ENCODE data around the gene SCGB1A1. TPM values are rescaled to one million over a fixed set of nuclear protein-coding genes. Genes with fewer than 3 reads are reported as not detected.

The SCGB1A1 gene
- polyA plus RNA-seq, 4 donors: 4.6 to 11.2 TPM; not detected in 2

DNA sequence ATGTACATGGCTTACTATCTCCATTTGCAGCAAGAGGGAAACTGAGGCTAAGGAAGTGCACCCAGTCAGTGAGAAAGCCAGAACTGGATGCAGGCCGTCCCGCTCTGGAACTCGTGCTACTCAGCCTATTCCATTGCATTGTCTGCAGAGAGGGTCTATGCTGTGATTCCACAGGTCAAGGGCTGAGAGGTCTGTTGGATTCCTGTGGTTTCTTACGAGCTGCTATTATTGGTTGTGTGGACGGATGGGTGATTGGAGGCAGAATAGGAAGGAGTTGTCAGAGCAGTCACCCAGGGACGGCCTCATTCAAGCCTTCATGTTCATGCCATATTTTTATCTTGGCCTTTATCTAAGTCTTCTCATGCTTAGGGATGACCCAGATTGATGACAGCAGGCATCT is 33.4 kb downstream of the SCGB1A1 start:
- H3K4me3 ChIP-seq (ENCODE audit: low read depth in 1 of 3, low read length in 3 of 3): no peak overlapping the region
- H3K9me3 ChIP-seq (ENCODE audit: control insufficient read depth in 2 of 2, insufficient read depth in 1 of 2, low read depth in 1 of 2, low read length in 1 of 2): peaks cover 0 to 6% of the 10 kb centered on the region in 2 donors
- H3K27ac ChIP-seq (ENCODE audit: low read depth in 1 of 3, low read length in 2 of 3): no peak overlapping the region
- H3K36me3 ChIP-seq (ENCODE audit: control insufficient read depth in 3 of 3, insufficient read depth in 2 of 3, low read depth in 1 of 3, low read length in 3 of 3): no peaks in the 10 kb centered on the region
- FAIRE-seq (no peak), DNase-seq (no peak)
- H3K4me1 ChIP-seq (ENCODE audit: control insufficient read depth in 3 of 3, insufficient read depth in 2 of 3, low read depth in 1 of 3, low read length in 2 of 3): peaks cover 0 to 11% (median 0%) of the 10 kb centered on the region in 3 donors
- no peaks in the 10 kb centered on the region for H3K27me3 ChIP-seq (ENCODE audit: control insufficient read depth in 3 of 3, insufficient read depth in 3 of 3, low read length in 3 of 3)
- WGBS, 3 donors: 87 to 91% (median 88%) methylated on average over 6 of the region's 6 CpGs

GRCh38 chr11:62452839-62453468 is 34.1 kb downstream of the SCGB1A1 start:
- FAIRE-seq (no peak), DNase-seq (no peak)
- WGBS, 3 donors: 90 to 94% (median 92%) methylated on average over 11 of the region's 11 CpGs
- no peak overlapping the region for H3K4me3 ChIP-seq (ENCODE audit: low read depth in 1 of 3, low read length in 3 of 3)
- H3K27ac ChIP-seq (ENCODE audit: low read depth in 1 of 3, low read length in 2 of 3): no peak overlapping the region
- H3K36me3 ChIP-seq (ENCODE audit: control insufficient read depth in 3 of 3, insufficient read depth in 2 of 3, low read depth in 1 of 3, low read length in 3 of 3): no peaks in the 10 kb centered on the region
- peaks cover 0 to 18% (median 0%) of the 10 kb centered on the region in 3 donors for H3K4me1 ChIP-seq (ENCODE audit: control insufficient read depth in 3 of 3, insufficient read depth in 2 of 3, low read depth in 1 of 3, low read length in 2 of 3)
- H3K9me3 ChIP-seq (ENCODE audit: control insufficient read depth in 2 of 2, insufficient read depth in 1 of 2, low read depth in 1 of 2, low read length in 1 of 2): peaks cover 0 to 6% of the 10 kb centered on the region in 2 donors
- H3K27me3 ChIP-seq (ENCODE audit: control insufficient read depth in 3 of 3, insufficient read depth in 3 of 3, low read length in 3 of 3): no peaks in the 10 kb centered on the region

DNA sequence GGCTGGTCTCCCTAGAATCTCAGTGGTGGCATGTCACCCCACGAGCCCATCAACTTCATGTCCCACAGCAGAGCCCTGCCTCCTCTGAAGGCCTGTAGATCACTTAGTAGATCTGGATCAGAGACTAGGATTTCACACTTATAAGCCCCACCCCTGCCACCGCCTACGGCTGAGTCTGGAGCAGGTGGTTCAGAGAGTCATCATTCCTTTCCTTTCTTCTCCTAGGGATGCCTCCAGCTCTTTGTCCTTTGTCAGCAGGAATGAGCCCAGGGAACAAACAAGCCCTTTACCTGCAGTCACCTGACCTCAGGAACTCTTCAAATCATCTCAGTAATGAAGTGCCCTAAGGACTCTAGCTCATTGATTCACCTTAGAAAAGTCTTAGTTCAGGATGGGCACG is 37.8 kb downstream of the SCGB1A1 start:
- H3K9me3 ChIP-seq (ENCODE audit: control insufficient read depth in 2 of 2, insufficient read depth in 1 of 2, low read depth in 1 of 2, low read length in 1 of 2): peaks cover 0 to 6% of the 10 kb centered on the region in 2 donors
- H3K36me3 ChIP-seq (ENCODE audit: control insufficient read depth in 3 of 3, insufficient read depth in 2 of 3, low read depth in 1 of 3, low read length in 3 of 3): no peaks in the 10 kb centered on the region
- FAIRE-seq (no peak), DNase-seq (peak in 1 of 2 donors; percentile 80)
- WGBS, 3 donors: 49 to 65% (median 62%) methylated on average over 4 of the region's 4 CpGs
- H3K27me3 ChIP-seq (ENCODE audit: control insufficient read depth in 3 of 3, insufficient read depth in 3 of 3, low read length in 3 of 3): no peaks in the 10 kb centered on the region
- peaks cover 0 to 35% (median 4%) of the 10 kb centered on the region in 3 donors for H3K4me1 ChIP-seq (ENCODE audit: control insufficient read depth in 3 of 3, insufficient read depth in 2 of 3, low read depth in 1 of 3, low read length in 2 of 3)
- no peak overlapping the region for H3K4me3 ChIP-seq (ENCODE audit: low read depth in 1 of 3, low read length in 3 of 3)
- peak overlapping the region in 1 of 3 donors; percentile 77 for H3K27ac ChIP-seq (ENCODE audit: low read depth in 1 of 3, low read length in 2 of 3)

DNA sequence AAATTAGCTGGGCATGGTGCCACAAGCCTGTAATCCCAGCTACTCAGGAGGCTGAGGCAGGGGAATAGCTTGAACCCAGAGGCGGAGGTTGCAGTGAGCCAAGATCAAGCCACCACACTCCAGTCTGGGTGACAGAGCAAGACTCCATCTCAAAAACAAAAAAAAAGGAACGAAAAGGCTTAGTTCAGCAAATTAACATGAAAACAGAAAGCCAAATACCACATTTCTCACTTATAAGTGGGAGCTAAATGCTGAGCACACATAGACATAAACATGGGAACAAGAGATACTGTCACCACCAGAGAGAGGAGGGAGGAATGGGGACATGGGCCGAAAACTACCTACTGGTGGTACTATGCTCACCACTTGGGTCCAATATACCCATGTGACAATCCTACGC is 38.6 kb downstream of the SCGB1A1 start:
- DNase-seq (no peak), FAIRE-seq (no peak)
- H3K27me3 ChIP-seq (ENCODE audit: control insufficient read depth in 3 of 3, insufficient read depth in 3 of 3, low read length in 3 of 3): no peaks in the 10 kb centered on the region
- peaks cover 0 to 6% of the 10 kb centered on the region in 2 donors for H3K9me3 ChIP-seq (ENCODE audit: control insufficient read depth in 2 of 2, insufficient read depth in 1 of 2, low read depth in 1 of 2, low read length in 1 of 2)
- WGBS, 3 donors: 76 to 95% (median 79%) methylated on average over 4 of the region's 4 CpGs
- peak overlapping the region in 1 of 3 donors; percentile 77 for H3K27ac ChIP-seq (ENCODE audit: low read depth in 1 of 3, low read length in 2 of 3)
- H3K36me3 ChIP-seq (ENCODE audit: control insufficient read depth in 3 of 3, insufficient read depth in 2 of 3, low read depth in 1 of 3, low read length in 3 of 3): no peaks in the 10 kb centered on the region
- no peak overlapping the region for H3K4me3 ChIP-seq (ENCODE audit: low read depth in 1 of 3, low read length in 3 of 3)
- H3K4me1 ChIP-seq (ENCODE audit: control insufficient read depth in 3 of 3, insufficient read depth in 2 of 3, low read depth in 1 of 3, low read length in 2 of 3): peaks cover 0 to 37% (median 4%) of the 10 kb centered on the region in 3 donors

GRCh38 chr11:62458212-62459002 is 39.6 kb downstream of the SCGB1A1 start:
- peaks cover 0 to 37% (median 4%) of the 10 kb centered on the region in 3 donors for H3K4me1 ChIP-seq (ENCODE audit: control insufficient read depth in 3 of 3, insufficient read depth in 2 of 3, low read depth in 1 of 3, low read length in 2 of 3)
- peaks cover 0 to 6% of the 10 kb centered on the region in 2 donors for H3K9me3 ChIP-seq (ENCODE audit: control insufficient read depth in 2 of 2, insufficient read depth in 1 of 2, low read depth in 1 of 2, low read length in 1 of 2)
- H3K36me3 ChIP-seq (ENCODE audit: control insufficient read depth in 3 of 3, insufficient read depth in 2 of 3, low read depth in 1 of 3, low read length in 3 of 3): no peaks in the 10 kb centered on the region
- H3K27ac ChIP-seq (ENCODE audit: low read depth in 1 of 3, low read length in 2 of 3): peak overlapping the region; percentile 72 to 77 (median 77)
- 31 to 53% (median 40%) methylated on average over 4 of the region's 4 CpGs for WGBS, 3 donors
- peak; percentile 63 to 70 for DNase-seq
- FAIRE-seq: no peak
- no peak overlapping the region for H3K4me3 ChIP-seq (ENCODE audit: low read depth in 1 of 3, low read length in 3 of 3)
- no peaks in the 10 kb centered on the region for H3K27me3 ChIP-seq (ENCODE audit: control insufficient read depth in 3 of 3, insufficient read depth in 3 of 3, low read length in 3 of 3)

DNA sequence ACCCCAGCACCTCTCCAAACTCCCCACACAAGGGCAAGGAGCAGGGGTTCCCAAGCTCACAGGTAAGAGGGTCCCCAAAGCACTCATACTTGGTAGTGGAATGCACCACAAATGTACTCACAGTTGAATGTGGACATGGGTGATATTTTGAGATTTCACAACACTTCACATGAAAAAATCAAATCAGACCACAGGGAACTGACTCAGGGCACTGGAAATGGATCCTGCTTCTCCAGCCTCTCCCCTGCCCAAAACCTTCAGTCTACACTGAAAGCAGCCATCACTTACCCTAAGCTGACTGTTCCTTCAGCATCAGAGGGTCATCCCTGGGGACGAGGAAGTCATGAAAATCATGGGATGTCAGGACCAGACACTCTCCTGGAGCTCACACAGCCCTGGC is 40.2 kb downstream of the SCGB1A1 start:
- Histone ChIP-seq H3K36me3 (ENCODE audit: control insufficient read depth in 3 of 3, insufficient read depth in 2 of 3, low read depth in 1 of 3, low read length in 3 of 3) (no peaks in the 10 kb centered on the region), H3K27ac (ENCODE audit: low read depth in 1 of 3, low read length in 2 of 3) (peak overlapping the region in 2 of 3 donors; percentile 77), H3K27me3 (ENCODE audit: control insufficient read depth in 3 of 3, insufficient read depth in 3 of 3, low read length in 3 of 3) (no peaks in the 10 kb centered on the region), H3K4me3 (ENCODE audit: low read depth in 1 of 3, low read length in 3 of 3) (no peak overlapping the region), H3K9me3 (ENCODE audit: control insufficient read depth in 2 of 2, insufficient read depth in 1 of 2, low read depth in 1 of 2, low read length in 1 of 2) (peaks cover 0 to 6% of the 10 kb centered on the region in 2 donors), H3K4me1 (ENCODE audit: control insufficient read depth in 3 of 3, insufficient read depth in 2 of 3, low read depth in 1 of 3, low read length in 2 of 3) (peaks cover 0 to 37% (median 4%) of the 10 kb centered on the region in 3 donors)
- DNase-seq: no peak
- no peak for FAIRE-seq
- WGBS, 3 donors: 75 to 86% (median 77%) methylated on average over 1 of the region's 1 CpG

GRCh38 chr11:62461740-62462507 is 43.1 kb downstream of the SCGB1A1 start:
- no peak for FAIRE-seq
- H3K4me1 ChIP-seq (ENCODE audit: control insufficient read depth in 3 of 3, insufficient read depth in 2 of 3, low read depth in 1 of 3, low read length in 2 of 3): peaks cover 0 to 30% (median 4%) of the 10 kb centered on the region in 3 donors
- DNase-seq: no peak
- WGBS, 3 donors: 74 to 80% (median 75%) methylated on average over 15 of the region's 15 CpGs
- no peak overlapping the region for H3K27ac ChIP-seq (ENCODE audit: low read depth in 1 of 3, low read length in 2 of 3)
- no peaks in the 10 kb centered on the region for H3K9me3 ChIP-seq (ENCODE audit: control insufficient read depth in 2 of 2, insufficient read depth in 1 of 2, low read depth in 1 of 2, low read length in 1 of 2)
- H3K36me3 ChIP-seq (ENCODE audit: control insufficient read depth in 3 of 3, insufficient read depth in 2 of 3, low read depth in 1 of 3, low read length in 3 of 3): no peaks in the 10 kb centered on the region
- H3K27me3 ChIP-seq (ENCODE audit: control insufficient read depth in 3 of 3, insufficient read depth in 3 of 3, low read length in 3 of 3): no peaks in the 10 kb centered on the region
- no peak overlapping the region for H3K4me3 ChIP-seq (ENCODE audit: low read depth in 1 of 3, low read length in 3 of 3)

DNA sequence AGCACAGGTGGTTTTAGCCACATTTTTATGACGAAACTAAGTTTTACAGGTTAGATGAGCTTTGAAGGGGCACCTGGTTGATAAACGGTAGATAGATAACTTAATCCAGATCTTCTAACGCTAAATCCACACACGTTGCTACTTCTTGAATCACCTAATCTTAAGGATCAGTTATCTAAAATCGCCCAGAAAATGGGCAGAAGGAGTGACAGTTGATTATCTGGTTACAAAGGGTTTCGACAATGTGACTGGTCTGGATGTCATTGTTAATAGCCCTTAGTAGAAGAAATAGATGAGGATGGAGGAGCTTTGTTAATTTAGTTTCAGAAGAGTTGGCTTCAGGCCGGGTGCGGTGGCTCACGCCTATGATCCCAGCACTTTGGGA is 43.7 kb downstream of the SCGB1A1 start:
- Histone ChIP-seq H3K27ac (ENCODE audit: low read depth in 1 of 3, low read length in 2 of 3) (no peak overlapping the region), H3K4me3 (ENCODE audit: low read depth in 1 of 3, low read length in 3 of 3) (no peak overlapping the region), H3K4me1 (ENCODE audit: control insufficient read depth in 3 of 3, insufficient read depth in 2 of 3, low read depth in 1 of 3, low read length in 2 of 3) (peaks cover 0 to 24% (median 4%) of the 10 kb centered on the region in 3 donors), H3K9me3 (ENCODE audit: control insufficient read depth in 2 of 2, insufficient read depth in 1 of 2, low read depth in 1 of 2, low read length in 1 of 2) (no peaks in the 10 kb centered on the region), H3K36me3 (ENCODE audit: control insufficient read depth in 3 of 3, insufficient read depth in 2 of 3, low read depth in 1 of 3, low read length in 3 of 3) (no peaks in the 10 kb centered on the region), H3K27me3 (ENCODE audit: control insufficient read depth in 3 of 3, insufficient read depth in 3 of 3, low read length in 3 of 3) (no peaks in the 10 kb centered on the region)
- no peak for DNase-seq
- FAIRE-seq: no peak
- 75 to 79% (median 78%) methylated on average over 9 of the region's 9 CpGs for WGBS, 3 donors

Measured in small intestine (tissue), 7 donors.